ENCODE data around the gene NDUFAF5.

GRCh38 chr20:13794667-13795066 lies 9.8 kb downstream of the NDUFAF5 start:
- TF ChIP-seq, protein P1, sequence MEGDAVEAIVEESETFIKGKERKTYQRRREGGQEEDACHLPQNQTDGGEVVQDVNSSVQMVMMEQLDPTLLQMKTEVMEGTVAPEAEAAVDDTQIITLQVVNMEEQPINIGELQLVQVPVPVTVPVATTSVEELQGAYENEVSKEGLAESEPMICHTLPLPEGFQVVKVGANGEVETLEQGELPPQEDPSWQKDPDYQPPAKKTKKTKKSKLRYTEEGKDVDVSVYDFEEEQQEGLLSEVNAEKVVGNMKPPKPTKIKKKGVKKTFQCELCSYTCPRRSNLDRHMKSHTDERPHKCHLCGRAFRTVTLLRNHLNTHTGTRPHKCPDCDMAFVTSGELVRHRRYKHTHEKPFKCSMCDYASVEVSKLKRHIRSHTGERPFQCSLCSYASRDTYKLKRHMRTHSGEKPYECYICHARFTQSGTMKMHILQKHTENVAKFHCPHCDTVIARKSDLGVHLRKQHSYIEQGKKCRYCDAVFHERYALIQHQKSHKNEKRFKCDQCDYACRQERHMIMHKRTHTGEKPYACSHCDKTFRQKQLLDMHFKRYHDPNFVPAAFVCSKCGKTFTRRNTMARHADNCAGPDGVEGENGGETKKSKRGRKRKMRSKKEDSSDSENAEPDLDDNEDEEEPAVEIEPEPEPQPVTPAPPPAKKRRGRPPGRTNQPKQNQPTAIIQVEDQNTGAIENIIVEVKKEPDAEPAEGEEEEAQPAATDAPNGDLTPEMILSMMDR (IDR thresholded peaks at IDR 0.05), result no peak
- no peak for TF ChIP-seq POLR2A (IDR thresholded peaks at IDR 0.05)
- TF ChIP-seq POLR2AphosphoS5 (IDR thresholded peaks at IDR 0.05), result no peak
- no peak for TF ChIP-seq EP300 (IDR thresholded peaks at IDR 0.05)
